Gastroesophageal sphincter (tissue), 4 donors: ENCODE data around the gene ASB13. TPM values are rescaled to one million over a fixed set of nuclear protein-coding genes. Genes with fewer than 3 reads are reported as not detected.
A peak's percentile ranks its signal among the peaks of the same experiment; 100 is the strongest.

Experiments
- ATAC-seq: fragments of 150-250 bp; one replicate; pipeline ENCODE4 v1.9.1; 2016; ENCODE audit warnings: mild to moderate bottlenecking, moderate library complexity
- H3K27ac ChIP-seq, 4 donors: fragments of 200-600 bp; sonication (generic) in 3 of 4; 1 replicate in 3 of 4; 2 replicates in 1 of 4; pipeline ENCODE4 v1.5.1; 2016 to 2019
- H3K27me3 ChIP-seq: fragments of 200-600 bp; sonication (generic); one replicate; pipeline ENCODE4 v1.5.1; 2019
- H3K36me3 ChIP-seq, 2 donors: fragments of 200-600 bp; sonication (generic); one replicate each; pipeline ENCODE4 v1.5.1; 2019; ENCODE audit warnings: control low read depth in 1 of 2
- H3K4me1 ChIP-seq, 3 donors: fragments of 200-600 bp; sonication (generic); 1 replicate in 2 of 3; 2 replicates in 1 of 3; pipeline ENCODE4 v1.5.1; 2016 to 2019; ENCODE audit warnings: control low read depth in 2 of 3
- H3K4me3 ChIP-seq, 2 donors: fragments of 200-600 bp; sonication (generic); one replicate each; pipeline ENCODE4 v1.5.1; 2019; ENCODE audit warnings: mild to moderate bottlenecking in 1 of 2, moderate library complexity in 1 of 2
- H3K9me3 ChIP-seq, 3 donors: fragments of 200-600 bp; sonication (generic); one replicate each; pipeline ENCODE4 v1.5.1; 2017 to 2019; ENCODE audit warnings: control low read depth in 2 of 3
- CTCF ChIP-seq, 4 experiments: fragments of 200-600 bp in 2 of 4; fragments of 450-650 bp in 2 of 4; sonication (generic) in 1 of 4; IDR thresholded peaks; one replicate each; pipeline ENCODE4 v1.5.1; 2017 to 2019; ENCODE audit warnings: antibody characterized with exemption in 4 of 4, mild to moderate bottlenecking in 2 of 4, moderate library complexity in 2 of 4
- EP300 ChIP-seq: sonication (generic); formaldehyde crosslinking; IDR thresholded peaks from one replicate; pipeline ENCODE4 v1.6.1; 2017; ENCODE audit warnings: antibody characterized with exemption, mild to moderate bottlenecking
- POLR2A ChIP-seq, 2 donors: fragments of 450-650 bp; IDR thresholded peaks; one replicate each; pipeline ENCODE4 v1.6.1; 2017; ENCODE audit warnings: antibody characterized with exemption in 2 of 2, mild to moderate bottlenecking in 2 of 2, moderate library complexity in 1 of 2
- POLR2AphosphoS5 ChIP-seq: sonication (generic); formaldehyde crosslinking; IDR thresholded peaks from one replicate; pipeline ENCODE4 v1.6.1; 2017; ENCODE audit warnings: antibody characterized with exemption
- WGBS, 2 donors: methylation state at CpG; one replicate each; pipeline ENCODE4 v1.1.5; 2018; ENCODE audit warnings: low coverage in 1 of 2; 5-methylcytosine and 5-hydroxymethylcytosine counted together
- total RNA-seq, 4 donors: library from RNA; depleted of rRNA; stranded (reverse); fragments of >200 nt; gene quantifications; one replicate each; pipeline ENCODE4 v1.1.0, GENCODE V29; 2016

The ASB13 gene
- total RNA-seq, 4 donors from 2014 or later = 17.6 to 39.6 (median 19.0) TPM

GRCh38 chr10:5613481-5614154, 52.8 kb downstream of the ASB13 start:
- H3K27ac ChIP-seq = peak overlapping the region in 3 of 4 donors; percentile 55 to 73 (median 72)
- H3K4me1 ChIP-seq = peaks cover 0 to 65% (median 11%) of the 10 kb centered on the region in 3 donors
- TF ChIP-seq POLR2AphosphoS5 = no peak
- TF ChIP-seq POLR2A (IDR thresholded peaks at IDR 0.05) = no peak
- TF ChIP-seq EP300 = no peak
- no peak for TF ChIP-seq CTCF (IDR thresholded peaks at IDR 0.05)
- 72 to 87% methylated on average over 2 of the region's 13 CpGs for WGBS, 2 donors
- H3K9me3 ChIP-seq = no peaks in the 10 kb centered on the region
- no peaks in the 10 kb centered on the region for H3K36me3 ChIP-seq
- peak; percentile 9 for ATAC-seq
- no peak overlapping the region for H3K4me3 ChIP-seq
- H3K27me3 ChIP-seq = no peaks in the 10 kb centered on the region

GRCh38 chr10:5611899-5612680, 54.3 kb downstream of the ASB13 start:
- Histone ChIP-seq H3K27ac (no peak overlapping the region), H3K27me3 (no peaks in the 10 kb centered on the region), H3K9me3 (no peaks in the 10 kb centered on the region), H3K4me1 (peaks cover 0 to 50% (median 11%) of the 10 kb centered on the region in 3 donors), H3K4me3 (no peak overlapping the region), H3K36me3 (no peaks in the 10 kb centered on the region)
- TF ChIP-seq POLR2A (IDR thresholded peaks at IDR 0.05) = no peak
- TF ChIP-seq CTCF (IDR thresholded peaks at IDR 0.05) = no peak
- TF ChIP-seq EP300 = no peak
- no peak for TF ChIP-seq POLR2AphosphoS5
- no peak for ATAC-seq
- WGBS, 2 donors = 97 to 100% methylated on average over 6 to 12 of the region's 15 CpGs

GRCh38 chr10:5609952-5610616, 56.3 kb downstream of the ASB13 start:
- Histone ChIP-seq H3K4me1 (peaks cover 0 to 31% (median 8%) of the 10 kb centered on the region in 3 donors), H3K27me3 (no peaks in the 10 kb centered on the region), H3K36me3 (no peaks in the 10 kb centered on the region), H3K4me3 (no peak overlapping the region), H3K27ac (peak overlapping the region in 1 of 4 donors; percentile 14), H3K9me3 (no peaks in the 10 kb centered on the region)
- TF ChIP-seq POLR2A (IDR thresholded peaks at IDR 0.05) = no peak
- TF ChIP-seq POLR2AphosphoS5 = peak; percentile 78
- TF ChIP-seq CTCF (IDR thresholded peaks at IDR 0.05) = no peak
- no peak for TF ChIP-seq EP300
- ATAC-seq = no peak
- 68 to 80% methylated on average over 2 to 4 of the region's 11 CpGs for WGBS, 2 donors

- Histone ChIP-seq H3K27me3 (no peaks in the 10 kb centered on the region), H3K9me3 (no peaks in the 10 kb centered on the region), H3K4me3 (no peak overlapping the region), H3K36me3 (no peaks in the 10 kb centered on the region), H3K4me1 (peaks cover 0 to 18% (median 1%) of the 10 kb centered on the region in 3 donors), H3K27ac (no peak overlapping the region)
- WGBS, 2 donors = 91 to 93% methylated on average over 3 to 8 of the region's 12 CpGs
- no peak for ATAC-seq
- no peak for TF ChIP-seq POLR2A (IDR thresholded peaks at IDR 0.05)
- no peak for TF ChIP-seq EP300
- TF ChIP-seq CTCF (IDR thresholded peaks at IDR 0.05) = no peak
- peak; percentile 49 for TF ChIP-seq POLR2AphosphoS5
Measured at GRCh38 chr10:5608608-5609220, 57.7 kb downstream of the ASB13 start.
